Neuronal stem cell (in vitro differentiated cells): ENCODE results near the gene FARS2.
A peak's percentile ranks its signal among the peaks of the same experiment; 100 is the strongest.

ENCODE experiments used
- DNase-seq: peaks from one replicate; pipeline ENCODE4 v3.0.0-alpha.2; 2013; ENCODE audit warnings: low spot score
- H2AFZ ChIP-seq: one replicate; pipeline ENCODE4 v1.6.1; 2013; ENCODE audit warnings: mild to moderate bottlenecking, low read length, inconsistent platforms
- H2AK5ac ChIP-seq: 2 replicates; pipeline ENCODE4 v1.6.1; 2013; ENCODE audit warnings: low read depth, mild to moderate bottlenecking, inconsistent platforms, low read length, moderate library complexity, mixed read lengths
- H2BK120ac ChIP-seq: 2 replicates; pipeline ENCODE4 v1.6.1; 2013; ENCODE audit warnings: low read depth, mild to moderate bottlenecking, inconsistent platforms, low read length, moderate library complexity, mixed read lengths
- H2BK12ac ChIP-seq: one replicate; pipeline ENCODE4 v1.6.1; 2013; ENCODE audit warnings: low read length, inconsistent platforms
- H2BK15ac ChIP-seq: 2 replicates; pipeline ENCODE4 v1.6.1; 2013; ENCODE audit warnings: mild to moderate bottlenecking, low read length, inconsistent platforms, mixed read lengths
- H2BK5ac ChIP-seq: one replicate; pipeline ENCODE4 v1.6.1; 2013; ENCODE audit warnings: inconsistent platforms, mild to moderate bottlenecking, low read length, moderate library complexity
- H3K14ac ChIP-seq: one replicate; pipeline ENCODE4 v1.6.1; 2013; ENCODE audit warnings: low read length, inconsistent platforms
- H3K18ac ChIP-seq: 2 replicates; pipeline ENCODE4 v1.6.1; 2013; ENCODE audit warnings: low read length, inconsistent platforms
- H3K23ac ChIP-seq: 2 replicates; pipeline ENCODE4 v1.6.1; 2013; ENCODE audit warnings: low read depth, mild to moderate bottlenecking, mixed read lengths, low read length, inconsistent platforms; ENCODE audit not compliant: poor library complexity
- H3K27ac ChIP-seq: replicated peaks from 3 replicates; pipeline ENCODE4 v1.5.1; 2013; ENCODE audit warnings: low read length, inconsistent platforms
- H3K27me3 ChIP-seq, 3 experiments: 2 replicates each; pipeline ENCODE4 v1.6.1; 2013; ENCODE audit warnings: low read length in 3 of 3, mild to moderate bottlenecking in 2 of 3, inconsistent platforms in 1 of 3, low read depth in 1 of 3, mixed read lengths in 1 of 3, moderate library complexity in 1 of 3; ENCODE audit not compliant: control insufficient read depth in 3 of 3, insufficient read depth in 3 of 3
- H3K36me3 ChIP-seq, 2 donors: replicated peaks in 1 of 2; 2 replicates each; pipeline ENCODE4 v1.6.1; 2013; ENCODE audit warnings: low read length in 2 of 2; ENCODE audit not compliant: control insufficient read depth in 2 of 2, insufficient read depth in 2 of 2
- H3K4ac ChIP-seq: 2 replicates; pipeline ENCODE4 v1.6.1; 2013; ENCODE audit warnings: inconsistent platforms, mild to moderate bottlenecking, low read length, moderate library complexity
- H3K4me1 ChIP-seq, 2 donors: 1 replicate in 1 of 2; 2 replicates in 1 of 2; pipeline ENCODE4 v1.6.1; 2013; ENCODE audit warnings: low read length in 2 of 2, low read depth in 1 of 2; ENCODE audit not compliant: control insufficient read depth in 2 of 2, insufficient read depth in 1 of 2
- H3K4me2 ChIP-seq: one replicate; pipeline ENCODE4 v1.6.1; 2013; ENCODE audit warnings: mild to moderate bottlenecking, low read length, inconsistent platforms; ENCODE audit not compliant: insufficient read depth, poor library complexity, severe bottlenecking
- H3K4me3 ChIP-seq, 2 donors: 2 replicates each; pipeline ENCODE4 v1.5.1; 2013; ENCODE audit warnings: low read length in 2 of 2, mild to moderate bottlenecking in 2 of 2, inconsistent platforms in 1 of 2, moderate library complexity in 1 of 2
- H3K79me1 ChIP-seq: one replicate; pipeline ENCODE4 v1.6.1; 2013; ENCODE audit warnings: low read depth, mild to moderate bottlenecking, inconsistent platforms, low read length, moderate library complexity
- H3K9ac ChIP-seq: one replicate; pipeline ENCODE4 v1.6.1; 2013; ENCODE audit warnings: mild to moderate bottlenecking, low read depth, low read length, inconsistent platforms; ENCODE audit not compliant: poor library complexity
- H3K9me3 ChIP-seq, 2 donors: replicated peaks in 1 of 2; 2 replicates each; pipeline versions ENCODE3 to v1.6.1; 2013; ENCODE audit warnings: low read length in 2 of 2, mild to moderate bottlenecking in 2 of 2, inconsistent platforms in 1 of 2, low read depth in 1 of 2, mixed read lengths in 1 of 2, moderate library complexity in 1 of 2; ENCODE audit not compliant: control insufficient read depth in 2 of 2, insufficient read depth in 1 of 2
- H4K8ac ChIP-seq: one replicate; pipeline ENCODE4 v1.6.1; 2013; ENCODE audit warnings: low read depth, mild to moderate bottlenecking, inconsistent platforms, low read length, moderate library complexity
- H4K91ac ChIP-seq: one replicate; pipeline ENCODE4 v1.6.1; 2013; ENCODE audit warnings: low read length, low read depth, mild to moderate bottlenecking, inconsistent platforms; ENCODE audit not compliant: poor library complexity
- WGBS, 2 donors: extraction: QIAGEN DNeasy Blood & Tissue Kit; methylation state at CpG; one replicate each; pipeline ENCODE4 v1.1.7; 2013; ENCODE audit warnings: missing lambda C conversion rate in 2 of 2, mixed read lengths in 1 of 2; ENCODE audit not compliant: insufficient read length in 2 of 2, insufficient replicate concordance in 1 of 2; ENCODE audit errors: extremely low coverage in 2 of 2; 5-methylcytosine and 5-hydroxymethylcytosine counted together

FARS2 gene

DNA sequence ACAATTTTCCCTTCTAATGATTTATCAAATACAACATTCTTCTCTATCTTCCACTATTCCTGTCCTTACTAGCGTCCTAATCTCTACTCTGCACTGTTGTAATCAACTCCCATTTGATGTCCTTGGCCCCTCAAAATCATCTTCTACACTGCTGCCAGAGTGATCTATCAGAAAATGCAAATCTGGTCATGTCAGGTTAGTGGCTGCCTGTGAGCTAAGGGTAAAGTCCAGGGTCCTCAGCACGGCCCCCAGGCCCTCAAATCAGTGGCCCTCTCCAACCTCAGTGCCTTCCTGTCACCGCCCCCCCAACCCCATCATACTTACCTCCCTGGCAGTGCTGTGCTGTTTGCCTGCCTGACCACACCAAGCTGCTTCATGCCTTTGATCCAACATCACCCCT lies 4.4 kb upstream of the FARS2 start:
- Histone ChIP-seq H3K4me2 (no peak overlapping the region), H3K36me3 (peaks cover 12 to 61% of the 10 kb centered on the region in 2 donors), H3K9ac (no peak overlapping the region), H3K4ac (no peak overlapping the region), H3K9me3 (peaks cover 0 to 3% of the 10 kb centered on the region in 2 donors), H3K27me3 (no peaks in the 10 kb centered on the region), H3K4me1 (peaks cover 0 to 4% of the 10 kb centered on the region in 2 donors), H3K27ac (no peak overlapping the region), H4K8ac (no peak overlapping the region), H2BK120ac (no peak overlapping the region), H4K91ac (no peak overlapping the region), H3K4me3 (no peak overlapping the region), H2BK5ac (no peak overlapping the region), H3K23ac (no peak overlapping the region), H2AK5ac (no peak overlapping the region), H2BK15ac (no peak overlapping the region), H2AFZ (no peak overlapping the region), H3K18ac (no peak overlapping the region), H2BK12ac (no peak overlapping the region), H3K14ac (no peak overlapping the region), H3K79me1 (peaks cover 4% of the 10 kb centered on the region)
- DNase-seq = no peak
- WGBS, 2 donors = 100% methylated on average over 1 of the region's 3 CpGs; no CpG with 5 or more reads in 1 of the 2 donors

DNA sequence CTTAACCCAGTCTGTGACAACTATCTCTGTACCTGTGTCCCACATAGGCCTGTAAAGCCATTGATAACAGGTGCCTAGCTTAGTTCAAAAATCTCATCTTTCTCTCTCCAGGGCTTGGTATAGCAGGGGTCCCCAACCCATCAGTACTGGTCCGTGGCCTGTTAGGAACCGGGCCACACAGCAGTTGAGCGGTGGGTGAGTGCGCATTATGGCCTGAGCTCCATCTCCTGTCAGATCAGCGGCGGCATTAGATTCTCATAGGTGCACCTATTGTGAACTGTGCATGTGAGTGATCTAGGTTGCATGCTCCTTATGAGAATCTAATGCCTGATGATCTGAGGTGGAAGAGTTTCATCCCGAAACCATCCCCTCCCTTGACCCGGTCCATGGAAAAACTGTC lies 3.9 kb upstream of the FARS2 start:
- H3K14ac ChIP-seq = no peak overlapping the region
- H3K79me1 ChIP-seq = peaks cover 7% of the 10 kb centered on the region
- no peak overlapping the region for H3K18ac ChIP-seq
- H2BK15ac ChIP-seq = no peak overlapping the region
- H2BK12ac ChIP-seq = no peak overlapping the region
- no peak overlapping the region for H3K23ac ChIP-seq
- H3K9me3 ChIP-seq = peaks cover 0 to 3% of the 10 kb centered on the region in 2 donors
- H2AK5ac ChIP-seq = no peak overlapping the region
- peaks cover 0 to 4% of the 10 kb centered on the region in 2 donors for H3K4me1 ChIP-seq
- no peaks in the 10 kb centered on the region for H3K27me3 ChIP-seq
- DNase-seq = no peak
- no peak overlapping the region for H3K9ac ChIP-seq
- no peak overlapping the region for H3K4me2 ChIP-seq
- H2BK5ac ChIP-seq = no peak overlapping the region
- no peak overlapping the region for H3K4me3 ChIP-seq
- no peak overlapping the region for H3K4ac ChIP-seq
- WGBS, 2 donors = no CpG with 5 or more reads among the region's 8 CpGs
- H4K8ac ChIP-seq = no peak overlapping the region
- H2AFZ ChIP-seq = no peak overlapping the region
- H3K27ac ChIP-seq = no peak overlapping the region
- H4K91ac ChIP-seq = no peak overlapping the region
- H2BK120ac ChIP-seq = no peak overlapping the region
- peaks cover 10 to 57% of the 10 kb centered on the region in 2 donors for H3K36me3 ChIP-seq

DNA sequence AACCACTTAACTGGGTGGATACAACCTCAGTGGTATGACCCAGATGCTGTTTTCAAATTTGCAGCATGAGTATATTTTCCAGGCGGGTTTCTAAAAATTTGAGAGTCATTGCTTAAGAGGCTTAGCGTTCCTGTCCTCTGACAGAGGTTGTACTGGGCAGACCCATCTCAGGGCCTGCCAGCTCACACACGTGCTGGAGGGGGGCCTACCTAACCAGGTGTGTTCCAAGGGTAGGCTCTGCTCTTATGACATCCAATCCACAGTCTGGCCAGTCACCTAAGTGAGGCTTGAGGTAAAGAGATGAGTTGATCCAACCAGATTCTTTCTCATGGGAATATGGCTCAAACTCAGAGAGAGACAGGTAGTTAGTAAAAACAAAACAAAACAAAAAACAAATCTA lies 1.9 kb upstream of the FARS2 start:
- Histone ChIP-seq H3K79me1 (peaks cover 7% of the 10 kb centered on the region), H3K4me2 (no peak overlapping the region), H3K9me3 (peaks cover 0 to 3% of the 10 kb centered on the region in 2 donors), H3K18ac (no peak overlapping the region), H2BK15ac (no peak overlapping the region), H3K23ac (no peak overlapping the region), H3K9ac (no peak overlapping the region), H2AK5ac (no peak overlapping the region), H2AFZ (peak overlapping the region; percentile 100), H3K4me3 (peak overlapping the region in 1 of 2 donors; percentile 88), H4K91ac (no peak overlapping the region), H3K27ac (no peak overlapping the region), H2BK120ac (no peak overlapping the region), H3K4ac (no peak overlapping the region), H3K27me3 (no peaks in the 10 kb centered on the region), H3K4me1 (peaks cover 2 to 4% of the 10 kb centered on the region in 2 donors), H2BK5ac (no peak overlapping the region), H3K14ac (no peak overlapping the region), H3K36me3 (peaks cover 7 to 38% of the 10 kb centered on the region in 2 donors), H4K8ac (no peak overlapping the region), H2BK12ac (no peak overlapping the region)
- DNase-seq = no peak
- WGBS, 2 donors = no CpG with 5 or more reads among the region's 3 CpGs

DNA sequence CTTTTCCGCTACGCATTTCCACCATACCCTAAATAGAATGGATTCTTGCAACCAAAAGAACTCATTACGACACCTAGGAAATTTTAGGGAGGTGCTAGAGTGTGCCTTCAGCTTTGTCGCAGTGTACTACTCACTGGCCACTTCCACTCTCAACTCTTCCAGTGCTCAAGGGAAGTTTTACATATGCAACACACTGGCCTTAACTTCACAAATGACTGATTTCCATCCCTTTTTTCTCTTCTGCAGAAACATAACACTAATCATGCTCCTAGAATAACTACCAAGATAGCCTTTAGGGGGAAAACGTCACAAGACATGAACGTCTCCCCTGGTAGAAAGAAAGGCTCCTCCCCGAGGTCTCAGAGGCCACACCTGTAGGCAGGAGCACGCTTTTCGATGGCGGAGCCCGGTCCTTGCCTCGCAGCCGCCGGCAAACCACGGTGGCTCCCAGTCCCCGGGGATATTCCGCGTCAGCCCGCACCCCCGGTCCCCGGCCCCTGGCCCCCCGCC lies 1.1 kb upstream of the FARS2 start:
- no peak overlapping the region for H2AK5ac ChIP-seq
- DNase-seq = no peak
- H2BK12ac ChIP-seq = no peak overlapping the region
- H3K9me3 ChIP-seq = peaks cover 0 to 3% of the 10 kb centered on the region in 2 donors
- no CpG with 5 or more reads among the region's 22 CpGs for WGBS, 2 donors
- H3K9ac ChIP-seq = no peak overlapping the region
- no peak overlapping the region for H3K4ac ChIP-seq
- H3K27me3 ChIP-seq = no peaks in the 10 kb centered on the region
- H3K36me3 ChIP-seq = peaks cover 7 to 30% of the 10 kb centered on the region in 2 donors
- no peak overlapping the region for H2BK120ac ChIP-seq
- H4K91ac ChIP-seq = no peak overlapping the region
- H3K23ac ChIP-seq = no peak overlapping the region
- H3K18ac ChIP-seq = no peak overlapping the region
- H3K27ac ChIP-seq = peak overlapping the region; percentile 83
- H2BK5ac ChIP-seq = no peak overlapping the region
- H3K79me1 ChIP-seq = peaks cover 7% of the 10 kb centered on the region
- H2AFZ ChIP-seq = peak overlapping the region; percentile 100
- no peak overlapping the region for H4K8ac ChIP-seq
- H3K4me1 ChIP-seq = peaks cover 2 to 4% of the 10 kb centered on the region in 2 donors
- H3K14ac ChIP-seq = no peak overlapping the region
- no peak overlapping the region for H2BK15ac ChIP-seq
- H3K4me2 ChIP-seq = peak overlapping the region; percentile 78
- H3K4me3 ChIP-seq = peak overlapping the region; percentile 88 to 93
